ENCODE measurements around the gene ADCY2.

The ADCY2 gene

GRCh38 chr5:7609726-7610125 is 213.8 kb downstream of the ADCY2 start:
- DNase-seq: no peak

GRCh38 chr5:7610531-7611177 is 214.7 kb downstream of the ADCY2 start:
- no peak for DNase-seq

GRCh38 chr5:7611518-7611917 is 215.6 kb downstream of the ADCY2 start:
- no peak for DNase-seq

GRCh38 chr5:7615566-7616061 is 219.7 kb downstream of the ADCY2 start:
- no peak for DNase-seq

- DNase-seq: no peak
These were observed 221.0 kb downstream of the ADCY2 start for GRCh38 chr5:7616897-7617296.

GRCh38 chr5:7622498-7622897 is 226.6 kb downstream of the ADCY2 start:
- DNase-seq: no peak

GRCh38 chr5:7625740-7626139 is 229.8 kb downstream of the ADCY2 start:
- DNase-seq: no peak

- no peak for DNase-seq
These were observed 232.3 kb downstream of the ADCY2 start for GRCh38 chr5:7628248-7628647.

- DNase-seq: no peak
These were observed 232.9 kb downstream of the ADCY2 start for GRCh38 chr5:7628820-7629219.

GRCh38 chr5:7629561-7629960 is 233.6 kb downstream of the ADCY2 start:
- DNase-seq: peak; percentile 88

- DNase-seq: no peak
These were observed 238.9 kb downstream of the ADCY2 start for GRCh38 chr5:7634837-7635236.

GRCh38 chr5:7638456-7638855 is 242.5 kb downstream of the ADCY2 start:
- DNase-seq: no peak

GRCh38 chr5:7642029-7642428 is 246.1 kb downstream of the ADCY2 start:
- DNase-seq: no peak

- DNase-seq: no peak
These were observed 248.8 kb downstream of the ADCY2 start for GRCh38 chr5:7644723-7645122.

- DNase-seq: no peak
These were observed 254.8 kb downstream of the ADCY2 start for GRCh38 chr5:7650755-7651154.

- DNase-seq: no peak
These were observed 257.1 kb downstream of the ADCY2 start for GRCh38 chr5:7653046-7653445.

- DNase-seq: no peak
These were observed 261.2 kb downstream of the ADCY2 start for GRCh38 chr5:7657153-7657552.

GRCh38 chr5:7659420-7659819 is 263.5 kb downstream of the ADCY2 start:
- no peak for DNase-seq

GRCh38 chr5:7662289-7662688 is 266.4 kb downstream of the ADCY2 start:
- DNase-seq: no peak

GRCh38 chr5:7663808-7664207 is 267.9 kb downstream of the ADCY2 start:
- DNase-seq: no peak

- DNase-seq: no peak
These were observed 268.3 kb downstream of the ADCY2 start for GRCh38 chr5:7664208-7664607.

- DNase-seq: no peak
These were observed 271.4 kb downstream of the ADCY2 start for GRCh38 chr5:7667216-7667767.

- no peak for DNase-seq
These were observed 272.2 kb downstream of the ADCY2 start for GRCh38 chr5:7668161-7668560.

- no peak for DNase-seq
These were observed 272.7 kb downstream of the ADCY2 start for GRCh38 chr5:7668627-7669026.

- no peak for DNase-seq
These were observed 275.5 kb downstream of the ADCY2 start for GRCh38 chr5:7671381-7671993.

All from NCI-H2171 treated with DMSO at 0.1 percent for 48 hours (cell line).